GM12878 (cell line): ENCODE data around the gene CD244. TPM values are rescaled to one million over a fixed set of nuclear protein-coding genes. Genes with fewer than 3 reads are reported as not detected.

ENCODE experiments used
- ATF3 ChIP-seq: IDR thresholded peaks from 2 replicates; pipeline ENCODE4 v1.6.1; 2011; ENCODE audit warnings: low read depth, mild to moderate bottlenecking, low read length, moderate library complexity, borderline replicate concordance; ENCODE audit errors: extremely low read depth
- ATF7 ChIP-seq: fragments of 450-650 bp; IDR thresholded peaks from 2 replicates; pipeline ENCODE4 v1.6.1; 2016; ENCODE audit warnings: low read depth, mild to moderate bottlenecking
- BMI1 ChIP-seq: fragments of 450-650 bp; IDR thresholded peaks from 2 replicates; pipeline ENCODE4 v1.6.1; 2016; ENCODE audit warnings: mild to moderate bottlenecking, moderate library complexity, borderline replicate concordance
- CBX3 ChIP-seq: fragments of 200-600 bp; sonication (generic); IDR thresholded peaks from 2 replicates; pipeline ENCODE4 v1.6.1; 2016; ENCODE audit warnings: low read depth, borderline replicate concordance
- CREM ChIP-seq: IDR thresholded peaks from 2 replicates; pipeline ENCODE4 v1.6.1; 2014; ENCODE audit warnings: antibody characterized with exemption, low read depth
- DPF2 ChIP-seq: fragments of 450-650 bp; IDR thresholded peaks from 2 replicates; pipeline ENCODE4 v1.6.1; 2017; ENCODE audit warnings: mild to moderate bottlenecking
- EED ChIP-seq: sonication (generic); IDR thresholded peaks from 2 replicates; pipeline ENCODE4 v1.6.1; 2016; ENCODE audit warnings: antibody characterized with exemption, low read depth
- FOXM1 ChIP-seq: IDR thresholded peaks from 2 replicates; pipeline ENCODE4 v1.6.1; 2012; ENCODE audit warnings: low read depth, mild to moderate bottlenecking, inconsistent platforms, low read length, moderate library complexity
- HDAC2 ChIP-seq: fragments of 200-600 bp; sonication (generic); IDR thresholded peaks from 2 replicates; pipeline ENCODE4 v1.6.1; 2017
- IKZF1 ChIP-seq: fragments of 450-650 bp; conservative IDR thresholded peaks from 2 replicates; pipeline ENCODE4 v1.6.1; 2017; ENCODE audit warnings: antibody characterized with exemption, mild to moderate bottlenecking
- IRF4 ChIP-seq: IDR thresholded peaks from 2 replicates; pipeline ENCODE4 v1.6.1; 2011; ENCODE audit warnings: low read depth, low read length
- JUNB ChIP-seq: IDR thresholded peaks from 2 replicates; pipeline ENCODE4 v1.6.1; 2016; ENCODE audit warnings: antibody characterized with exemption, mild to moderate bottlenecking
- KDM1A ChIP-seq: fragments of 200-600 bp; sonication (generic); IDR thresholded peaks from 2 replicates; pipeline ENCODE4 v1.6.1; 2016; ENCODE audit warnings: borderline replicate concordance
- LARP7 ChIP-seq: fragments of 450-650 bp; IDR thresholded peaks from 2 replicates; pipeline ENCODE4 v1.6.1; 2017; ENCODE audit warnings: mild to moderate bottlenecking
- MEF2B ChIP-seq: fragments of 450-650 bp; IDR thresholded peaks from 2 replicates; pipeline ENCODE4 v1.6.1; 2018; ENCODE audit warnings: mild to moderate bottlenecking, moderate library complexity; ENCODE audit not compliant: partially characterized antibody, poor library complexity, severe bottlenecking
- NFYB ChIP-seq: IDR thresholded peaks from 2 replicates; pipeline ENCODE4 v1.6.1; 2011; ENCODE audit warnings: low read depth, mild to moderate bottlenecking, low read length, improper control_type of control experiment, moderate library complexity; ENCODE audit not compliant: insufficient read depth
- NR2F1 ChIP-seq: fragments of 450-650 bp; conservative IDR thresholded peaks from 2 replicates; pipeline ENCODE4 v1.6.1; 2017; ENCODE audit warnings: mild to moderate bottlenecking
- PBX3 ChIP-seq: IDR thresholded peaks from 2 replicates; pipeline ENCODE4 v1.6.1; 2011; ENCODE audit warnings: mild to moderate bottlenecking, low read depth, low read length, moderate library complexity; ENCODE audit not compliant: insufficient replicate concordance
- POLR2A ChIP-seq: IDR thresholded peaks from 2 replicates; pipeline ENCODE4 v1.6.1; 2011; ENCODE audit warnings: low read depth, mild to moderate bottlenecking, low read length
- RB1 ChIP-seq: fragments of 450-650 bp; formaldehyde crosslinking; IDR thresholded peaks from 2 replicates; pipeline ENCODE4 v1.6.1; 2017; ENCODE audit warnings: mild to moderate bottlenecking, borderline replicate concordance
- RELA ChIP-seq: fragments of 450-650 bp; IDR thresholded peaks from 2 replicates; pipeline ENCODE4 v1.8.0; 2014; ENCODE audit warnings: borderline replicate concordance; ENCODE audit not compliant: partially characterized antibody
- RUNX3 ChIP-seq: IDR thresholded peaks from 2 replicates; pipeline ENCODE4 v1.6.1; 2012; ENCODE audit warnings: low read length, inconsistent platforms
- SIN3A ChIP-seq: IDR thresholded peaks from 2 replicates; pipeline ENCODE4 v1.6.1; 2012; ENCODE audit warnings: low read depth, low read length, improper control_type of control experiment
- SIX5 ChIP-seq: IDR thresholded peaks from 2 replicates; pipeline ENCODE4 v1.6.1; 2011; ENCODE audit warnings: mild to moderate bottlenecking, low read depth, low read length, moderate library complexity; ENCODE audit not compliant: severe bottlenecking
- SMAD5 ChIP-seq: IDR thresholded peaks from 2 replicates; pipeline ENCODE4 v1.6.1; 2016; ENCODE audit warnings: antibody characterized with exemption, low read depth
- SMC3 ChIP-seq: IDR thresholded peaks from 2 replicates; pipeline ENCODE4 v1.6.1; 2011; ENCODE audit warnings: low read length, improper control_type of control experiment, borderline replicate concordance
- STAT3 ChIP-seq: IDR thresholded peaks from 2 replicates; pipeline ENCODE4 v1.6.1; 2011; ENCODE audit warnings: low read depth, low read length, improper control_type of control experiment
- TBL1XR1 ChIP-seq: IDR thresholded peaks from 2 replicates; pipeline ENCODE4 v1.6.1; 2012; ENCODE audit warnings: low read depth, low read length, improper control_type of control experiment
- TCF7 ChIP-seq: IDR thresholded peaks from 2 replicates; pipeline ENCODE4 v1.6.1; 2014; ENCODE audit warnings: antibody characterized with exemption, borderline replicate concordance
- ZNF274 ChIP-seq: IDR thresholded peaks from one replicate; pipeline ENCODE4 v1.8.0; 2011; ENCODE audit not compliant: insufficient read length, insufficient read depth
- ZNF384 ChIP-seq: IDR thresholded peaks from 2 replicates; pipeline ENCODE4 v1.6.1; 2012; ENCODE audit warnings: low read depth, mild to moderate bottlenecking, low read length, improper control_type of control experiment, borderline replicate concordance
- polyA plus RNA-seq, 11 experiments: library from polyadenylated mRNA; depleted of rRNA in 4 of 11; unstranded in 6 of 11; stranded (reverse) in 5 of 11; fragments of >200 nt; fragmentation: Nextera tagmentation in 4 of 11; fragmentation: Illumina TruSeq in 1 of 11; extraction: Ambion mirVana in 4 of 11; extraction: Trizol in 1 of 11; gene quantifications; 1 replicate in 1 of 11; 2 replicates in 10 of 11; pipeline versions ENCODE4 v1.2.1 to v1.2.3, GENCODE V29; 2011 to 2016; ENCODE audit warnings: inconsistent platforms in 2 of 11, missing spikeins in 2 of 11, low read depth in 1 of 11
- total RNA-seq, 4 experiments: library from RNA; depleted of rRNA in 3 of 4; stranded (reverse); fragments of >200 nt in 3 of 4; fragmentation: Illumina TruSeq in 1 of 4; extraction: Trizol in 1 of 4; gene quantifications; 2 replicates each; pipeline versions ENCODE4 v1.2.1 to v1.2.3, GENCODE V29; 2013 to 2021
- TF ChIP-seq, protein P1 (sequence below), 3 experiments: IDR thresholded peaks in 2 of 3; conservative IDR thresholded peaks in 1 of 3; 2 replicates each; pipeline ENCODE4 v1.5.1; 2011; ENCODE audit warnings: low read depth in 3 of 3, low read length in 3 of 3, mild to moderate bottlenecking in 3 of 3, control low read depth in 2 of 3, moderate library complexity in 2 of 3, inconsistent platforms in 1 of 3, mixed read lengths in 1 of 3; ENCODE audit not compliant: control insufficient read depth in 2 of 3, insufficient read depth in 1 of 3; ENCODE audit errors: extremely low read depth in 1 of 3

The CD244 gene
- total and polyA plus RNA-seq, 10 of the 15 experiments (the other 5 are each of a cell fraction or from before 2014, with no cell fraction given), result 0.24 to 13.6 (median 0.73) TPM

GRCh38 chr1:160797271-160797709 lies 65.4 kb downstream of the CD244 start (continued):
- TF ChIP-seq LARP7, result no peak
- TF ChIP-seq TBL1XR1, result 0 out of 2 replicates have a peak, but pooled peaks have one; percentile 52
- TF ChIP-seq CREM, result peak; percentile 73
- TF ChIP-seq, protein P1, sequence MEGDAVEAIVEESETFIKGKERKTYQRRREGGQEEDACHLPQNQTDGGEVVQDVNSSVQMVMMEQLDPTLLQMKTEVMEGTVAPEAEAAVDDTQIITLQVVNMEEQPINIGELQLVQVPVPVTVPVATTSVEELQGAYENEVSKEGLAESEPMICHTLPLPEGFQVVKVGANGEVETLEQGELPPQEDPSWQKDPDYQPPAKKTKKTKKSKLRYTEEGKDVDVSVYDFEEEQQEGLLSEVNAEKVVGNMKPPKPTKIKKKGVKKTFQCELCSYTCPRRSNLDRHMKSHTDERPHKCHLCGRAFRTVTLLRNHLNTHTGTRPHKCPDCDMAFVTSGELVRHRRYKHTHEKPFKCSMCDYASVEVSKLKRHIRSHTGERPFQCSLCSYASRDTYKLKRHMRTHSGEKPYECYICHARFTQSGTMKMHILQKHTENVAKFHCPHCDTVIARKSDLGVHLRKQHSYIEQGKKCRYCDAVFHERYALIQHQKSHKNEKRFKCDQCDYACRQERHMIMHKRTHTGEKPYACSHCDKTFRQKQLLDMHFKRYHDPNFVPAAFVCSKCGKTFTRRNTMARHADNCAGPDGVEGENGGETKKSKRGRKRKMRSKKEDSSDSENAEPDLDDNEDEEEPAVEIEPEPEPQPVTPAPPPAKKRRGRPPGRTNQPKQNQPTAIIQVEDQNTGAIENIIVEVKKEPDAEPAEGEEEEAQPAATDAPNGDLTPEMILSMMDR (IDR thresholded peaks at IDR 0.05 in 2 of 3, conservative IDR thresholded peaks at IDR 0.05 in 1 of 3; ENCODE audit: control insufficient read depth in 2 of 3, extremely low read depth in 1 of 3, insufficient read depth in 1 of 3, low read depth in 3 of 3, low read length in 3 of 3), result no peak
- TF ChIP-seq KDM1A, result no peak
- peak; percentile 47; the same call in 1 of the 2 replicates for TF ChIP-seq TCF7
- TF ChIP-seq CBX3, result no peak
- TF ChIP-seq IRF4, result peak; percentile 15; the same call in 1 of the 2 replicates
- no peak for TF ChIP-seq RELA
- no peak for TF ChIP-seq DPF2
- TF ChIP-seq MEF2B, result no peak
- no peak for TF ChIP-seq ATF3
- 0 out of 2 replicates have a peak, but pooled peaks have one; percentile 28 for TF ChIP-seq NFYB
- no peak for TF ChIP-seq PBX3
- no peak for TF ChIP-seq HDAC2
- TF ChIP-seq POLR2A, result no peak
- TF ChIP-seq RB1, result no peak
- peak; percentile 85 for TF ChIP-seq RUNX3
- 0 out of 2 replicates have a peak, but pooled peaks have one; percentile 29 for TF ChIP-seq NR2F1
- TF ChIP-seq ATF7, result peak; percentile 52; the same call in 1 of the 2 replicates
- TF ChIP-seq STAT3, result no peak; the same call in 1 of the 2 replicates
- TF ChIP-seq SMC3, result no peak
- TF ChIP-seq IKZF1, result peak; percentile 43
- no peak for TF ChIP-seq SIN3A
- no peak for TF ChIP-seq BMI1
- TF ChIP-seq SIX5, result no peak
- no peak for TF ChIP-seq SMAD5
- TF ChIP-seq FOXM1, result peak; percentile 62; the same call in 1 of the 2 replicates
- TF ChIP-seq ZNF274, result no peak
- TF ChIP-seq ZNF384, result no peak
- peak; percentile 35 for TF ChIP-seq EED
- peak; percentile 86 for TF ChIP-seq JUNB
